OCI-LY3 (cell line): ENCODE data around the gene GRIA3.

ENCODE experiments used
- H2AFZ ChIP-seq: fragments of 200-600, 300-600 bp; shearing (Covaris generic); 2 replicates; pipeline ENCODE4 v1.6.0; 2014; ENCODE audit warnings: antibody characterized with exemption, low read depth, low read length
- H3K27ac ChIP-seq: fragments of 200-600, 300-600 bp; sonication (generic); 2 replicates; pipeline ENCODE4 v1.5.1; 2014; ENCODE audit warnings: mild to moderate bottlenecking, low read length, moderate library complexity, mixed read lengths
- H3K27me3 ChIP-seq: fragments of 200-600, 300-600 bp; sonication (generic); 2 replicates; pipeline ENCODE4 v1.6.1; 2014; ENCODE audit warnings: low read depth, low read length, mixed read lengths
- H3K36me3 ChIP-seq: fragments of 200-600, 300-600 bp; sonication (generic); replicated peaks from 2 replicates; pipeline ENCODE3; 2014; ENCODE audit warnings: low read depth, low read length, mixed read lengths
- H3K4me1 ChIP-seq: fragments of 300-600, 200-600 bp; sonication (generic); 2 replicates; pipeline ENCODE4 v1.6.1; 2014; ENCODE audit warnings: low read length, mixed read lengths
- H3K4me2 ChIP-seq: fragments of 200-600, 300-600 bp; sonication (generic); 2 replicates; pipeline ENCODE4 v1.6.1; 2014; ENCODE audit warnings: low read length, mixed read lengths
- H3K4me3 ChIP-seq: fragments of 300-600, 200-600 bp; sonication (generic); 2 replicates; pipeline ENCODE4 v1.5.1; 2014; ENCODE audit warnings: antibody characterized with exemption, mild to moderate bottlenecking, low read length, moderate library complexity
- H3K79me2 ChIP-seq: fragments of 300-600, 200-600 bp; shearing (Covaris generic); 2 replicates; pipeline ENCODE4 v1.6.1; 2014; ENCODE audit warnings: mild to moderate bottlenecking, low read length, mixed read lengths
- H3K9ac ChIP-seq: fragments of 300-600, 200-600 bp; shearing (Covaris generic); 2 replicates; pipeline ENCODE4 v1.6.0; 2014; ENCODE audit warnings: mild to moderate bottlenecking, low read length, moderate library complexity
- H3K9me3 ChIP-seq: fragments of 200-600, 300-600 bp; shearing (Covaris generic); 2 replicates; pipeline ENCODE4 v1.6.1; 2014; ENCODE audit warnings: low read length, mixed read lengths; ENCODE audit not compliant: insufficient read depth
- H4K20me1 ChIP-seq: fragments of 200-600, 300-600 bp; sonication (generic); 2 replicates; pipeline ENCODE4 v1.6.1; 2016; ENCODE audit warnings: low read length, mixed read lengths; ENCODE audit not compliant: insufficient read depth
- CTCF ChIP-seq: fragments of 200-600, 300-600 bp; sonication (generic); IDR thresholded peaks from 2 replicates; pipeline ENCODE4 v1.5.1; 2014; ENCODE audit warnings: antibody characterized with exemption, low read length, low read depth
- EZH2phosphoT487 ChIP-seq: fragments of 200-600 bp; shearing (Covaris generic); IDR thresholded peaks from 2 replicates; pipeline ENCODE4 v1.6.1; 2018; ENCODE audit warnings: antibody characterized with exemption, mixed run types, low read depth

Gene GRIA3

GRCh38 chrX:123230798-123231197 lies 46.7 kb downstream of the GRIA3 start:
- Histone ChIP-seq H3K36me3 (no peaks in the 10 kb centered on the region), H3K4me2 (no peak overlapping the region), H2AFZ (no peak overlapping the region), H3K79me2 (no peaks in the 10 kb centered on the region), H3K9ac (no peak overlapping the region), H3K4me1 (no peaks in the 10 kb centered on the region), H4K20me1 (no peaks in the 10 kb centered on the region), H3K27ac (no peak overlapping the region), H3K9me3 (no peaks in the 10 kb centered on the region), H3K27me3 (no peaks in the 10 kb centered on the region), H3K4me3 (no peak overlapping the region)
- TF ChIP-seq EZH2phosphoT487 (no peak), CTCF (no peak)

GRCh38 chrX:123236859-123237258 lies 52.8 kb downstream of the GRIA3 start:
- no peak overlapping the region for H3K4me2 ChIP-seq
- H2AFZ ChIP-seq, result no peak overlapping the region
- no peak overlapping the region for H3K9ac ChIP-seq
- no peaks in the 10 kb centered on the region for H3K27me3 ChIP-seq
- H3K79me2 ChIP-seq, result no peaks in the 10 kb centered on the region
- H3K36me3 ChIP-seq, result no peaks in the 10 kb centered on the region
- H3K9me3 ChIP-seq, result no peaks in the 10 kb centered on the region
- H3K4me1 ChIP-seq, result no peaks in the 10 kb centered on the region
- no peak for TF ChIP-seq CTCF
- no peak for TF ChIP-seq EZH2phosphoT487
- no peaks in the 10 kb centered on the region for H4K20me1 ChIP-seq
- H3K4me3 ChIP-seq, result no peak overlapping the region
- no peak overlapping the region for H3K27ac ChIP-seq

- H3K27ac ChIP-seq, result no peak overlapping the region
- no peak overlapping the region for H2AFZ ChIP-seq
- TF ChIP-seq EZH2phosphoT487, result no peak
- no peak for TF ChIP-seq CTCF
- H3K4me2 ChIP-seq, result no peak overlapping the region
- H3K4me1 ChIP-seq, result no peaks in the 10 kb centered on the region
- no peaks in the 10 kb centered on the region for H3K36me3 ChIP-seq
- no peak overlapping the region for H3K4me3 ChIP-seq
- no peaks in the 10 kb centered on the region for H3K9me3 ChIP-seq
- no peak overlapping the region for H3K9ac ChIP-seq
- H3K27me3 ChIP-seq, result no peaks in the 10 kb centered on the region
- H3K79me2 ChIP-seq, result no peaks in the 10 kb centered on the region
- H4K20me1 ChIP-seq, result no peaks in the 10 kb centered on the region
Observed at GRCh38 chrX:123237271-123237670, 53.2 kb downstream of the GRIA3 start.

- Histone ChIP-seq H3K27me3 (no peaks in the 10 kb centered on the region), H3K9ac (no peak overlapping the region), H3K9me3 (no peaks in the 10 kb centered on the region), H4K20me1 (no peaks in the 10 kb centered on the region), H3K27ac (no peak overlapping the region), H3K4me3 (no peak overlapping the region), H3K4me1 (no peaks in the 10 kb centered on the region), H3K36me3 (no peaks in the 10 kb centered on the region), H2AFZ (no peak overlapping the region), H3K79me2 (no peaks in the 10 kb centered on the region), H3K4me2 (no peak overlapping the region)
- no peak for TF ChIP-seq EZH2phosphoT487
- TF ChIP-seq CTCF, result no peak
Observed at GRCh38 chrX:123254457-123254856, 70.4 kb downstream of the GRIA3 start.
